ENCODE data around the gene CPD. TPM values are rescaled to one million over a fixed set of nuclear protein-coding genes. Genes with fewer than 3 reads are reported as not detected.
"Not testable (repeated sequence)": the region's sequence is repeated elsewhere in the genome, so short reads cannot be mapped to it uniquely, and the experiment has no call there.

Gene CPD
- total RNA-seq, 3 donors from 2014 or later: 39.2 to 77.3 (median 74.7) TPM

- DNase-seq (no peak), ATAC-seq (no peak)
- H3K4me1 ChIP-seq (ENCODE audit: low read depth): no peaks in the 10 kb centered on the region
- intact Hi-C loops (cut with DNase I, micrococcal nuclease): no loop called here
- no peaks in the 10 kb centered on the region for H3K9me3 ChIP-seq
- H3K36me3 ChIP-seq (ENCODE audit: low read depth): no peaks in the 10 kb centered on the region
- TF ChIP-seq, protein P1, sequence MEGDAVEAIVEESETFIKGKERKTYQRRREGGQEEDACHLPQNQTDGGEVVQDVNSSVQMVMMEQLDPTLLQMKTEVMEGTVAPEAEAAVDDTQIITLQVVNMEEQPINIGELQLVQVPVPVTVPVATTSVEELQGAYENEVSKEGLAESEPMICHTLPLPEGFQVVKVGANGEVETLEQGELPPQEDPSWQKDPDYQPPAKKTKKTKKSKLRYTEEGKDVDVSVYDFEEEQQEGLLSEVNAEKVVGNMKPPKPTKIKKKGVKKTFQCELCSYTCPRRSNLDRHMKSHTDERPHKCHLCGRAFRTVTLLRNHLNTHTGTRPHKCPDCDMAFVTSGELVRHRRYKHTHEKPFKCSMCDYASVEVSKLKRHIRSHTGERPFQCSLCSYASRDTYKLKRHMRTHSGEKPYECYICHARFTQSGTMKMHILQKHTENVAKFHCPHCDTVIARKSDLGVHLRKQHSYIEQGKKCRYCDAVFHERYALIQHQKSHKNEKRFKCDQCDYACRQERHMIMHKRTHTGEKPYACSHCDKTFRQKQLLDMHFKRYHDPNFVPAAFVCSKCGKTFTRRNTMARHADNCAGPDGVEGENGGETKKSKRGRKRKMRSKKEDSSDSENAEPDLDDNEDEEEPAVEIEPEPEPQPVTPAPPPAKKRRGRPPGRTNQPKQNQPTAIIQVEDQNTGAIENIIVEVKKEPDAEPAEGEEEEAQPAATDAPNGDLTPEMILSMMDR (IDR thresholded peaks at IDR 0.05): no peak
- no peak overlapping the region for H3K4me3 ChIP-seq
These were observed 35.8 kb downstream of the CPD start for GRCh38 chr17:30414486-30414885.

DNA sequence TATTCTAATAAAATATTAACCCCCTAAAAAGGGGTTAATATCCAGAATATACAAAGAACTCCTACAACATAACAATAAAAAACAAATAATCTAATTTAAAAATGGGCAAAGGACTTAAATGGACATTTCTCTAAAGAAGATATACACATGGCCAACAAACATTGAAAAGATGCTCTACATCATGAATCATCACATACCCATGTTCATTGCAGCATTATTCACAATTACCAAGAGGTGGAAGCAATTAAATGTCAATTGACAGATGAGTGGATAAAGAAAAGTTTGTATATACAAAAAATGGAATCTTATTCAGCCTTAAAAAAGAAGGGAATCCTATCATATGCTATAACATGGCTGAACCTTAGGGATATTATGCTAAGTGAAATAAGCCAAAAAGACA lies 36.8 kb downstream of the CPD start:
- Histone ChIP-seq H3K4me1 (ENCODE audit: low read depth) (no peaks in the 10 kb centered on the region), H3K36me3 (ENCODE audit: low read depth) (no peaks in the 10 kb centered on the region), H3K9me3 (no peaks in the 10 kb centered on the region), H3K4me3 (no peak overlapping the region)
- ATAC-seq (no peak), DNase-seq (no peak)
- intact Hi-C loops (cut with DNase I, micrococcal nuclease): no loop called here
- TF ChIP-seq, protein P1 (IDR thresholded peaks at IDR 0.05): no peak

- intact Hi-C loops (cut with DNase I, micrococcal nuclease); ATAC-seq; DNase-seq; H3K36me3 ChIP-seq (ENCODE audit: low read depth); H3K4me3 ChIP-seq; H3K4me1 ChIP-seq (ENCODE audit: low read depth); H3K9me3 ChIP-seq: not testable (repeated sequence)
These were observed 39.3 kb downstream of the CPD start for GRCh38 chr17:30418070-30418469.

DNA sequence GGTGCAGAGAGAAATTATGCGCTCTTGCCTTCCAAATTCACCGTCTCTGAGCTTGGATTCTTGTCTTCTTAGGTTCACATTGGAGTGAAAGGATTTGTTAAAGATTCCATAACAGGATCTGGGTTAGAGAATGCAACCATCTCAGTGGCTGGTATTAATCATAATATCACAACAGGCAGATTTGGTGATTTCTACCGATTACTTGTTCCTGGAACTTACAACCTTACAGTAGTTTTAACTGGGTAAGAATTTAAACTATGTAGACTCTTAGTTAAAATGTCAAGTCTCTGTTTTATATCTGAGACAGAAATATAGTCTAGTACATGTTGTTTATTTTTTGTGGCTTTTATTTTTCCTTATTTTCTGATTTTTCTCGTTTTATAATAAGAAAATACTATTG lies 42.9 kb downstream of the CPD start:
- intact Hi-C loops (cut with DNase I, micrococcal nuclease): no loop called here
- Histone ChIP-seq H3K36me3 (ENCODE audit: low read depth) (no peaks in the 10 kb centered on the region), H3K4me1 (ENCODE audit: low read depth) (no peaks in the 10 kb centered on the region), H3K4me3 (no peak overlapping the region), H3K9me3 (no peaks in the 10 kb centered on the region)
- DNase-seq (no peak), ATAC-seq (no peak)
- TF ChIP-seq, protein P1 (IDR thresholded peaks at IDR 0.05): no peak

GRCh38 chr17:30422171-30422570 lies 43.4 kb downstream of the CPD start:
- Histone ChIP-seq H3K36me3 (ENCODE audit: low read depth) (no peaks in the 10 kb centered on the region), H3K4me1 (ENCODE audit: low read depth) (no peaks in the 10 kb centered on the region), H3K4me3 (no peak overlapping the region), H3K9me3 (no peaks in the 10 kb centered on the region)
- DNase-seq (no peak), ATAC-seq (no peak)
- TF ChIP-seq, protein P1 (IDR thresholded peaks at IDR 0.05): no peak
- intact Hi-C loops (cut with DNase I, micrococcal nuclease): no loop called here

DNA sequence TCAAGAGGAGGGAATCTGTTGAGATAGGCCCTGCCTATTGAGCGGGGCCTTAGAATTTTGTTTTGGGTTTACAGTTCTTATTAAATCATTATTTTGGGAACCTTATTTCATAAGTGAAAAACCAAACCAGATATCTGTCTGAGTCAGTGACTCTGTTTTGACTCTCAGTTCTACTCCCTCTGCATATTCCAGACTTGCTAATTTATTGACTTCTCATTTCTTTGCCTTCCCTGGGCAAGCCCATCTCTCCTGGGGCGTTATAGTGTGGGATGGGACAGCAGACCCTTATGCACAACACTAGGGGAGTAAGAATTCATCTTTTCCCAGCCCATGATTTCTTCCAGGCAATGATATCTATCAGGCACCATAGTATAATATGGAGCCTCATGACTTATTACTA lies 45.7 kb downstream of the CPD start:
- Histone ChIP-seq H3K4me3 (no peak overlapping the region), H3K9me3 (no peaks in the 10 kb centered on the region), H3K36me3 (ENCODE audit: low read depth) (no peaks in the 10 kb centered on the region), H3K4me1 (ENCODE audit: low read depth) (no peaks in the 10 kb centered on the region)
- ATAC-seq (no peak), DNase-seq (no peak)
- intact Hi-C loops (cut with DNase I, micrococcal nuclease): no loop called here
- TF ChIP-seq, protein P1 (IDR thresholded peaks at IDR 0.05): no peak
